Measurements from ENCODE around the gene SSH2.

DNA sequence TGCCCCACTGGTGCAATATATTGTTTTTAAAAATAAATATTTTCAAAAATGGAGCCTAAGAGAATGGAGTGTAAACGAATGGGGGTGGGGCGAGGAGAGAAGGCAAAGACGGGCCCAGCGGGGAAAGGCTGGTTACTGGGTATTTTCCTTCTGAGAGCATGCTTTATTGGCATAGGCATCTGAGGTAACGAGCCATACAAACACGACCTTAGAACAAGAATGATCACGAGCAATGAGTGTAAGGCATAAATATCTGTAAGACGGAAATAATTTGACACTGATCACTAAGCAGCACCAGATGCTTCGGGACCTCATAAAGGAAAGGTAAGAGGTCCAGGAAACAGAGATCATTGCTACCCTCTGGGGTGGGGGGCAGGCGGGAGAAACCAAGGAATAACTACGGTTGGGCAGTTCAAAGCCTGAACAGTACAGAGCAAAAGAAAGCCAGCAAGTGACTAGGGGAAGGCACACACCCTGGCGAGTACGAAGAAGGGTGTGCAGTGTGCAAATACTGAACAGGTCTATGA lies 959 bp downstream of the SSH2 start:
- TF ChIP-seq CTCF (IDR thresholded peaks at IDR 0.05 in 4 of 5, conservative IDR thresholded peaks at IDR 0.05 in 1 of 5) (no peak), POLR2A (IDR thresholded peaks at IDR 0.05) (no peak)
